Naive thymus-derived CD4-positive, alpha-beta T cell (primary cell): ENCODE results near the gene SLC12A5. TPM values are rescaled to one million over a fixed set of nuclear protein-coding genes. Genes with fewer than 3 reads are reported as not detected.
"Not testable (repeated sequence)": the region's sequence is repeated elsewhere in the genome, so short reads cannot be mapped to it uniquely, and the experiment has no call there.

ENCODE experiments used
- ATAC-seq: fragments of 150-1000 bp; cut with Tn5 transposase; 2 replicates; pipeline ENCODE4 v1.10.0; 2021; ENCODE audit warnings: mild to moderate bottlenecking, moderate library complexity
- CTCF ChIA-PET: fragments of 350-600 bp; sonication (Branson Sonifier 250); formaldehyde crosslinking; loops from one replicate; lab custom pipeline; 2021; ENCODE audit warnings: antibody characterized with exemption; lab: Charles Lee
- POLR2A ChIA-PET: fragments of 350-600 bp; sonication (Branson Sonifier 250); formaldehyde crosslinking; loops from one replicate; lab custom pipeline; 2021; ENCODE audit warnings: antibody characterized with exemption, inconsistent platforms; lab: Charles Lee
- DNase-seq, 9 donors: peaks; one replicate each; pipeline versions ENCODE4 v3.0.0 to v3.0.0-alpha.2; 2020 to 2022; ENCODE audit warnings: mixed read lengths in 1 of 9
- H3K27ac ChIP-seq: one replicate; pipeline ENCODE4 v1.7.0; 2013; ENCODE audit warnings: mild to moderate bottlenecking, low read depth, low read length, moderate library complexity
- H3K27me3 ChIP-seq, 2 donors: one replicate each; pipeline ENCODE4 v1.7.0; 2013; ENCODE audit warnings: low read length in 2 of 2, mild to moderate bottlenecking in 2 of 2, moderate library complexity in 2 of 2; ENCODE audit not compliant: control insufficient read depth in 2 of 2, insufficient read depth in 2 of 2
- H3K36me3 ChIP-seq, 3 experiments: 1 replicate in 2 of 3; 2 replicates in 1 of 3; pipeline ENCODE4 v1.7.0; 2013; ENCODE audit warnings: low read length in 3 of 3, mild to moderate bottlenecking in 3 of 3, moderate library complexity in 1 of 3; ENCODE audit not compliant: insufficient read depth in 3 of 3, control insufficient read depth in 2 of 3
- H3K4me1 ChIP-seq, 2 donors: one replicate each; pipeline ENCODE4 v1.7.0; 2013; ENCODE audit warnings: low read length in 2 of 2, mild to moderate bottlenecking in 2 of 2, moderate library complexity in 1 of 2; ENCODE audit not compliant: control insufficient read depth in 2 of 2, insufficient read depth in 2 of 2
- H3K4me3 ChIP-seq: 2 replicates; pipeline ENCODE4 v1.7.0; 2013; ENCODE audit warnings: mild to moderate bottlenecking, low read length
- H3K9me3 ChIP-seq, 3 experiments: 1 replicate in 2 of 3; 2 replicates in 1 of 3; pipeline ENCODE4 v1.7.0; 2013; ENCODE audit warnings: low read length in 3 of 3; ENCODE audit not compliant: control insufficient read depth in 2 of 3
- H3K27ac Mint-ChIP-seq, 9 donors: one replicate each; pipeline ENCODE4 v1.8.0; 2020 to 2022; ENCODE audit warnings: mixed read lengths in 9 of 9, mild to moderate bottlenecking in 8 of 9, moderate library complexity in 5 of 9, inconsistent platforms in 2 of 9
- H3K27me3 Mint-ChIP-seq, 5 donors: one replicate each; pipeline ENCODE4 v1.8.0; 2021 to 2022; ENCODE audit warnings: mixed read lengths in 5 of 5, mild to moderate bottlenecking in 1 of 5
- H3K36me3 Mint-ChIP-seq, 5 donors: one replicate each; pipeline ENCODE4 v1.8.0; 2020 to 2022; ENCODE audit warnings: mixed read lengths in 5 of 5, mild to moderate bottlenecking in 3 of 5, inconsistent platforms in 1 of 5
- H3K4me1 Mint-ChIP-seq, 7 donors: one replicate each; pipeline ENCODE4 v1.8.0; 2020 to 2022; ENCODE audit warnings: mixed read lengths in 7 of 7, mild to moderate bottlenecking in 3 of 7, inconsistent platforms in 1 of 7
- H3K4me3 Mint-ChIP-seq, 10 donors: one replicate each; pipeline ENCODE4 v1.8.0; 2020 to 2022; ENCODE audit warnings: mild to moderate bottlenecking in 10 of 10, mixed read lengths in 10 of 10, moderate library complexity in 6 of 10, inconsistent platforms in 2 of 10
- H3K9me3 Mint-ChIP-seq, 11 donors: one replicate each; pipeline ENCODE4 v1.8.0; 2020 to 2022; ENCODE audit warnings: mixed read lengths in 11 of 11, mild to moderate bottlenecking in 4 of 11, inconsistent platforms in 1 of 11, moderate library complexity in 1 of 11
- intact Hi-C, 2 donors: fragments of 100-400 bp; cut with micrococcal nuclease; formaldehyde crosslinking; loops; one replicate each; pipeline ENCODE4 v1.15.1; 2023
- polyA plus RNA-seq, 2 donors: library from polyadenylated mRNA; unstranded; fragments of 300-500 nt; fragmentation: Illumina TruSeq; gene quantifications; one replicate each; pipeline ENCODE4 v1.2.3, GENCODE V29; 2021
- total RNA-seq, 6 experiments: library from RNA in 5 of 6; stranded (reverse) in 5 of 6; gene quantifications; 1 replicate in 5 of 6; 2 replicates in 1 of 6; pipeline ENCODE4 v1.2.3 and lab custom pipeline; 2021 to 2026

The SLC12A5 gene
- total and polyA plus RNA-seq, 7 experiments from 2014 or later = not detected

GRCh38 chr20:46099491-46100287 is 70.7 kb downstream of the SLC12A5 start:
- no peaks in the 10 kb centered on the region for H3K9me3 ChIP-seq
- no peak overlapping the region for H3K4me3 ChIP-seq
- peaks cover 0 to 8% (median 4%) of the 10 kb centered on the region in 5 donors for H3K36me3 Mint-ChIP-seq
- peaks cover 0 to 1% (median 0%) of the 10 kb centered on the region in 7 donors for H3K4me1 Mint-ChIP-seq
- POLR2A ChIA-PET = no interaction called here
- CTCF ChIA-PET = no interaction called here
- no peak overlapping the region for H3K27ac ChIP-seq
- DNase-seq (no peak), ATAC-seq (peak; percentile 22)
- H3K27me3 ChIP-seq = peaks cover 8% of the 10 kb centered on the region in 2 donors
- H3K9me3 Mint-ChIP-seq = peaks cover 0 to 7% (median 3%) of the 10 kb centered on the region in 11 donors
- intact Hi-C loops = no loop called here
- no peak overlapping the region for H3K27ac Mint-ChIP-seq
- H3K4me1 ChIP-seq = no peaks in the 10 kb centered on the region
- no peak overlapping the region for H3K4me3 Mint-ChIP-seq
- no peaks in the 10 kb centered on the region for H3K36me3 ChIP-seq
- H3K27me3 Mint-ChIP-seq = peaks cover 40 to 60% (median 55%) of the 10 kb centered on the region in 5 donors

GRCh38 chr20:46100444-46100843 is 71.4 kb downstream of the SLC12A5 start:
- CTCF ChIA-PET, H3K27ac ChIP-seq, H3K27ac Mint-ChIP-seq, H3K36me3 ChIP-seq, H3K27me3 ChIP-seq, H3K4me1 ChIP-seq, DNase-seq, H3K4me3 Mint-ChIP-seq, H3K36me3 Mint-ChIP-seq, H3K4me1 Mint-ChIP-seq, intact Hi-C loops, H3K9me3 ChIP-seq, POLR2A ChIA-PET, ATAC-seq, H3K4me3 ChIP-seq: not testable (repeated sequence)
- H3K27me3 Mint-ChIP-seq = peaks cover 47 to 67% (median 60%) of the 10 kb centered on the region in 5 donors
- peaks cover 0 to 10% (median 3%) of the 10 kb centered on the region in 11 donors for H3K9me3 Mint-ChIP-seq

GRCh38 chr20:46100988-46101387 is 72.0 kb downstream of the SLC12A5 start:
- H3K9me3 Mint-ChIP-seq = peaks cover 0 to 10% (median 3%) of the 10 kb centered on the region in 11 donors
- no peak overlapping the region for H3K27ac Mint-ChIP-seq
- no peak overlapping the region for H3K4me3 Mint-ChIP-seq
- Histone ChIP-seq H3K9me3 (no peaks in the 10 kb centered on the region), H3K4me1 (no peaks in the 10 kb centered on the region), H3K27me3 (peaks cover 9 to 10% of the 10 kb centered on the region in 2 donors), H3K36me3 (no peaks in the 10 kb centered on the region), H3K4me3 (no peak overlapping the region), H3K27ac (no peak overlapping the region)
- DNase-seq = no peak
- POLR2A ChIA-PET = no interaction called here
- peaks cover 0 to 1% (median 0%) of the 10 kb centered on the region in 7 donors for H3K4me1 Mint-ChIP-seq
- intact Hi-C loops = no loop called here
- ATAC-seq = no peak
- CTCF ChIA-PET = no interaction called here
- H3K27me3 Mint-ChIP-seq = peaks cover 51 to 70% (median 62%) of the 10 kb centered on the region in 5 donors
- peaks cover 0 to 8% (median 4%) of the 10 kb centered on the region in 5 donors for H3K36me3 Mint-ChIP-seq

- H3K9me3 Mint-ChIP-seq = peaks cover 0 to 10% (median 3%) of the 10 kb centered on the region in 11 donors
- CTCF ChIA-PET = no interaction called here
- H3K36me3 ChIP-seq = no peaks in the 10 kb centered on the region
- POLR2A ChIA-PET = no interaction called here
- intact Hi-C loops = no loop called here
- no peak overlapping the region for H3K27ac Mint-ChIP-seq
- H3K4me3 Mint-ChIP-seq = no peak overlapping the region
- peaks cover 55 to 69% (median 66%) of the 10 kb centered on the region in 5 donors for H3K27me3 Mint-ChIP-seq
- DNase-seq (no peak), ATAC-seq (no peak)
- H3K27ac ChIP-seq = no peak overlapping the region
- H3K27me3 ChIP-seq = peaks cover 9 to 10% of the 10 kb centered on the region in 2 donors
- H3K36me3 Mint-ChIP-seq = peaks cover 0 to 8% (median 4%) of the 10 kb centered on the region in 5 donors
- no peaks in the 10 kb centered on the region for H3K9me3 ChIP-seq
- peaks cover 0 to 1% (median 0%) of the 10 kb centered on the region in 7 donors for H3K4me1 Mint-ChIP-seq
- no peaks in the 10 kb centered on the region for H3K4me1 ChIP-seq
- H3K4me3 ChIP-seq = no peak overlapping the region
These were observed 72.9 kb downstream of the SLC12A5 start for GRCh38 chr20:46101957-46102356.

GRCh38 chr20:46102940-46103339 is 73.9 kb downstream of the SLC12A5 start:
- H3K9me3 ChIP-seq = no peaks in the 10 kb centered on the region
- no peaks in the 10 kb centered on the region for H3K36me3 ChIP-seq
- ATAC-seq = no peak
- peaks cover 9 to 10% of the 10 kb centered on the region in 2 donors for H3K27me3 ChIP-seq
- H3K4me3 Mint-ChIP-seq = no peak overlapping the region
- no peaks in the 10 kb centered on the region for H3K4me1 ChIP-seq
- no peak overlapping the region for H3K27ac ChIP-seq
- CTCF ChIA-PET = no interaction called here
- POLR2A ChIA-PET = no interaction called here
- H3K4me1 Mint-ChIP-seq = peaks cover 0 to 3% (median 0%) of the 10 kb centered on the region in 7 donors
- no peak for DNase-seq
- H3K27ac Mint-ChIP-seq = no peak overlapping the region
- intact Hi-C loops = no loop called here
- peaks cover 0 to 10% (median 3%) of the 10 kb centered on the region in 11 donors for H3K9me3 Mint-ChIP-seq
- H3K36me3 Mint-ChIP-seq = peaks cover 0 to 8% (median 4%) of the 10 kb centered on the region in 5 donors
- H3K27me3 Mint-ChIP-seq = peaks cover 65 to 72% (median 65%) of the 10 kb centered on the region in 5 donors
- H3K4me3 ChIP-seq = no peak overlapping the region

- no peak overlapping the region for H3K27ac Mint-ChIP-seq
- ATAC-seq = no peak
- peaks cover 0 to 10% (median 3%) of the 10 kb centered on the region in 11 donors for H3K9me3 Mint-ChIP-seq
- no peak for DNase-seq
- intact Hi-C loops = no loop called here
- Histone ChIP-seq H3K4me3 (no peak overlapping the region), H3K9me3 (no peaks in the 10 kb centered on the region), H3K4me1 (no peaks in the 10 kb centered on the region), H3K36me3 (no peaks in the 10 kb centered on the region), H3K27ac (no peak overlapping the region), H3K27me3 (peaks cover 5 to 10% of the 10 kb centered on the region in 2 donors)
- H3K36me3 Mint-ChIP-seq = peaks cover 0 to 8% (median 4%) of the 10 kb centered on the region in 5 donors
- POLR2A ChIA-PET = no interaction called here
- no peak overlapping the region for H3K4me3 Mint-ChIP-seq
- H3K27me3 Mint-ChIP-seq = peaks cover 63 to 70% (median 69%) of the 10 kb centered on the region in 5 donors
- CTCF ChIA-PET = no interaction called here
- H3K4me1 Mint-ChIP-seq = peaks cover 0 to 7% (median 0%) of the 10 kb centered on the region in 7 donors
These were observed 75.2 kb downstream of the SLC12A5 start for GRCh38 chr20:46104262-46104661.
